MM.1S (cell line): ENCODE results near the gene ST3GAL4.

Experiments
- DNase-seq: peaks from one replicate; pipeline ENCODE4 v3.0.0-alpha.2; 2015
- H2AFZ ChIP-seq: fragments of 300-600 bp; sonication (generic); 2 replicates; pipeline ENCODE4 v1.6.0; 2016; ENCODE audit warnings: antibody characterized with exemption, low read length
- H3F3A ChIP-seq: fragments of 300-600 bp; sonication (generic); 2 replicates; pipeline ENCODE4 v1.6.1; 2016; ENCODE audit warnings: mild to moderate bottlenecking, antibody characterized with exemption, low read length, moderate library complexity, mixed read lengths; ENCODE audit not compliant: insufficient read depth
- H3K27ac ChIP-seq: fragments of 300-600 bp; sonication (generic); 2 replicates; pipeline ENCODE4 v1.5.1; 2016; ENCODE audit warnings: mild to moderate bottlenecking, low read length
- H3K27me3 ChIP-seq: fragments of 300-600 bp; sonication (generic); replicated peaks from 2 replicates; pipeline ENCODE4 v1.6.0; 2016; ENCODE audit warnings: low read length; ENCODE audit not compliant: insufficient read depth
- H3K36me3 ChIP-seq: fragments of 300-600 bp; sonication (generic); replicated peaks from 2 replicates; pipeline ENCODE4 v1.6.1; 2016; ENCODE audit warnings: mild to moderate bottlenecking, low read length, mixed read lengths; ENCODE audit not compliant: insufficient read depth
- H3K4me1 ChIP-seq: fragments of 300-600 bp; sonication (generic); 2 replicates; pipeline ENCODE4 v1.6.1; 2016; ENCODE audit warnings: low read length, mixed read lengths
- H3K4me2 ChIP-seq: fragments of 300-600 bp; sonication (generic); 2 replicates; pipeline ENCODE4 v1.6.0; 2016; ENCODE audit warnings: low read depth, low read length
- H3K4me3 ChIP-seq: fragments of 300-600 bp; sonication (generic); 2 replicates; pipeline ENCODE4 v1.5.1; 2016; ENCODE audit warnings: low read length, mixed read lengths
- H3K79me2 ChIP-seq: fragments of 300-600 bp; sonication (generic); 2 replicates; pipeline ENCODE4 v1.6.1; 2016; ENCODE audit warnings: mixed run types, low read length, mixed read lengths
- H3K9ac ChIP-seq: fragments of 300-600 bp; sonication (generic); 2 replicates; pipeline ENCODE4 v1.6.1; 2016; ENCODE audit warnings: low read length, mixed read lengths
- H3K9me2 ChIP-seq: fragments of 300-600 bp; sonication (generic); replicated peaks from 2 replicates; pipeline ENCODE4 v1.6.1; 2016; ENCODE audit warnings: mild to moderate bottlenecking, low read length, mixed read lengths; ENCODE audit not compliant: insufficient read depth
- H3K9me3 ChIP-seq: fragments of 300-600 bp; sonication (generic); replicated peaks from 2 replicates; pipeline ENCODE4 v1.6.1; 2016; ENCODE audit warnings: mild to moderate bottlenecking, low read length, mixed read lengths; ENCODE audit not compliant: insufficient read depth
- H4K20me1 ChIP-seq: fragments of 300-600 bp; sonication (generic); 2 replicates; pipeline ENCODE4 v1.6.1; 2016; ENCODE audit warnings: mild to moderate bottlenecking, low read length, moderate library complexity, mixed read lengths; ENCODE audit not compliant: insufficient read depth
- EZH2 ChIP-seq: fragments of 300-600 bp; sonication (generic); optimal IDR thresholded peaks from 2 replicates; pipeline ENCODE3; 2017; ENCODE audit warnings: low read depth, mild to moderate bottlenecking, antibody characterized with exemption, low read length, mixed read lengths
- EZH2phosphoT487 ChIP-seq: fragments of 300-600 bp; sonication (generic); IDR thresholded peaks from 2 replicates; pipeline ENCODE4 v1.6.1; 2018; ENCODE audit warnings: antibody characterized with exemption, low read length
- TF ChIP-seq, protein P1 (sequence below): fragments of 300-600 bp; sonication (generic); IDR thresholded peaks from 2 replicates; pipeline ENCODE4 v1.5.1; 2016; ENCODE audit warnings: antibody characterized with exemption, low read length, mixed read lengths

Gene ST3GAL4

DNA sequence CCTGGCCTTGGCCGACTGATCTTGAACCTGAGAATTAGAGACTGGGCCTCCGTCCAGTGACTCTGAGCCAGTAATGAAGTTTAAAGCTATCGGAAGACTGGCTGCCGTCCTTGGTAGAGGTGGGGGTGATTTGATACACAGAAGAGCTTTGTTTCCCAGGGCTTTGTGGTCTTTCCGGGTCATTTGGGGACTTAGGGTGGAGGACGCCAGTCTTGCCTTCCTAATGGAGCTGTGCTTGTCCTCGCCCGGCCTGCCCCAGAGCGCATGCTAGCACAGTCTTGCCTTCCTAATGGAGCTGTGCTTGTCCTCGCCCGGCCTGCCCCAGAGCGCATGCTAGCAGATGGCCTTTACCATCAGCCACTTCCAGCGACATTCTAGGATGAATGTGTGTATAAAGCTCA lies 65.8 kb downstream of the ST3GAL4 start:
- Histone ChIP-seq H3K9ac (no peak overlapping the region), H3K27ac (no peak overlapping the region), H4K20me1 (no peaks in the 10 kb centered on the region), H3K4me2 (peak overlapping the region; percentile 3; the same call in 1 of the 2 replicates), H3K4me3 (no peak overlapping the region), H2AFZ (no peak overlapping the region), H3K79me2 (no peaks in the 10 kb centered on the region), H3K36me3 (no peaks in the 10 kb centered on the region), H3K9me3 (no peaks in the 10 kb centered on the region), H3K27me3 (peaks cover 21% of the 10 kb centered on the region), H3F3A (0 out of 2 replicates have a peak, but pooled peaks cover 6% of the 10 kb centered on the region), H3K4me1 (peaks cover 14% of the 10 kb centered on the region), H3K9me2 (no peaks in the 10 kb centered on the region)
- TF ChIP-seq, protein P1, sequence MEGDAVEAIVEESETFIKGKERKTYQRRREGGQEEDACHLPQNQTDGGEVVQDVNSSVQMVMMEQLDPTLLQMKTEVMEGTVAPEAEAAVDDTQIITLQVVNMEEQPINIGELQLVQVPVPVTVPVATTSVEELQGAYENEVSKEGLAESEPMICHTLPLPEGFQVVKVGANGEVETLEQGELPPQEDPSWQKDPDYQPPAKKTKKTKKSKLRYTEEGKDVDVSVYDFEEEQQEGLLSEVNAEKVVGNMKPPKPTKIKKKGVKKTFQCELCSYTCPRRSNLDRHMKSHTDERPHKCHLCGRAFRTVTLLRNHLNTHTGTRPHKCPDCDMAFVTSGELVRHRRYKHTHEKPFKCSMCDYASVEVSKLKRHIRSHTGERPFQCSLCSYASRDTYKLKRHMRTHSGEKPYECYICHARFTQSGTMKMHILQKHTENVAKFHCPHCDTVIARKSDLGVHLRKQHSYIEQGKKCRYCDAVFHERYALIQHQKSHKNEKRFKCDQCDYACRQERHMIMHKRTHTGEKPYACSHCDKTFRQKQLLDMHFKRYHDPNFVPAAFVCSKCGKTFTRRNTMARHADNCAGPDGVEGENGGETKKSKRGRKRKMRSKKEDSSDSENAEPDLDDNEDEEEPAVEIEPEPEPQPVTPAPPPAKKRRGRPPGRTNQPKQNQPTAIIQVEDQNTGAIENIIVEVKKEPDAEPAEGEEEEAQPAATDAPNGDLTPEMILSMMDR: no peak
- DNase-seq: no peak

DNA sequence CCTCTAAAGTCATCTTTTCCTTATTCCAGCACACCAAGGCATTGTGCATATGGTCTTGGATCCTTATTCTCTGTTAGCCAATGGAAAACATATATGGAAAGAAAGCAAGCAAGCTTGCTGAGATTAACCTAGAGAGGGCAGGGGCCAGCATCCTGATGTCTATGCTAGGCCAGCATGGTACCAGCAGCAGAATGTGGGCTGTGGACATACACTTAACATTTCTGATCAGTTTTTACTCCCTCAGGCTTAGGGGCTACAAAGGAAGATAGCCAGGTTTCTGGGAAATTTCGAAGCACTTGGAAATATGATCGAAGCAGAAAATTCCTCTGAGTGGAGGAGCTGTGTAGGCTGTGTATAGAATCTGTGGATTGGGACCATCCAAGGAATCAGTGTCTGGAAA lies 67.0 kb downstream of the ST3GAL4 start:
- Histone ChIP-seq H3K9me3 (no peaks in the 10 kb centered on the region), H3K4me1 (peaks cover 14% of the 10 kb centered on the region), H3K4me3 (no peak overlapping the region), H3F3A (0 out of 2 replicates have a peak, but pooled peaks cover 6% of the 10 kb centered on the region), H3K27ac (no peak overlapping the region), H3K9me2 (no peaks in the 10 kb centered on the region), H3K27me3 (peaks cover 17% of the 10 kb centered on the region), H3K79me2 (no peaks in the 10 kb centered on the region), H4K20me1 (no peaks in the 10 kb centered on the region), H3K36me3 (no peaks in the 10 kb centered on the region), H3K9ac (no peak overlapping the region), H2AFZ (no peak overlapping the region), H3K4me2 (no peak overlapping the region)
- TF ChIP-seq EZH2 (no peak), EZH2phosphoT487 (no peak)
- TF ChIP-seq, protein P1: no peak
- no peak for DNase-seq

DNA sequence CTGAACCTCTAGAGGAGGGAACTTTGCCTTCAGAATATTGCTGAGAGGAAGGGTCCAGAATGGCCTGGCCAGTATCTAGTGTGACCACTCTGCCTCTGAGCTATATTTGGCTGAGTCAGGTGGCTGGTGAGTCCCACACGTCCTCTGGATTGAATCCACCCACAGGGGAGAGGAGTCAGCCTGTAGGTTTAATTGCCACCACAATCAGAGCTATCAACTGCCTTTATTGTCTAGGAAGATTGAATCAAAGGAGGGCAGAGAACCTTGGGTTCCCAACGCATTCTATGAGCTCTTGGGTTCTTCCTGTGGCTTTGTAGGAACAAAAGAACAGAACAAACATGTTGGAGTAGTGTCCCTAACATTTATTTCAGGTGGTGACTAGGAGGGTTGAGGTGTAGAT lies 67.7 kb downstream of the ST3GAL4 start:
- H3K27ac ChIP-seq: no peak overlapping the region
- H3K27me3 ChIP-seq: peaks cover 17% of the 10 kb centered on the region
- H4K20me1 ChIP-seq: no peaks in the 10 kb centered on the region
- no peaks in the 10 kb centered on the region for H3K79me2 ChIP-seq
- no peak overlapping the region for H3K4me3 ChIP-seq
- H2AFZ ChIP-seq: no peak overlapping the region
- no peak overlapping the region for H3K4me2 ChIP-seq
- TF ChIP-seq EZH2 (no peak), EZH2phosphoT487 (no peak)
- TF ChIP-seq, protein P1: no peak
- 0 out of 2 replicates have a peak, but pooled peaks cover 6% of the 10 kb centered on the region for H3F3A ChIP-seq
- H3K9me2 ChIP-seq: no peaks in the 10 kb centered on the region
- DNase-seq: no peak
- H3K36me3 ChIP-seq: no peaks in the 10 kb centered on the region
- H3K9me3 ChIP-seq: no peaks in the 10 kb centered on the region
- H3K9ac ChIP-seq: no peak overlapping the region
- peaks cover 14% of the 10 kb centered on the region for H3K4me1 ChIP-seq
